Activated CD4-positive, CD25-positive, alpha-beta regulatory T cell treated with anti-CD3 and anti-CD28 coated beads, Interleukin-2, amount 50 U/mL, for 24 hours (primary cell): ENCODE results near the gene ADAM17.
"Not testable (repeated sequence)": the region's sequence is repeated elsewhere in the genome, so short reads cannot be mapped to it uniquely, and the experiment has no call there.

Experiments used
- ATAC-seq, 2 donors: fragments of 150-1000 bp; cut with Tn5 transposase; one replicate each; pipeline ENCODE4 v1.10.0; 2021; ENCODE audit warnings: mild to moderate bottlenecking in 1 of 2, moderate library complexity in 1 of 2

The ADAM17 gene

DNA sequence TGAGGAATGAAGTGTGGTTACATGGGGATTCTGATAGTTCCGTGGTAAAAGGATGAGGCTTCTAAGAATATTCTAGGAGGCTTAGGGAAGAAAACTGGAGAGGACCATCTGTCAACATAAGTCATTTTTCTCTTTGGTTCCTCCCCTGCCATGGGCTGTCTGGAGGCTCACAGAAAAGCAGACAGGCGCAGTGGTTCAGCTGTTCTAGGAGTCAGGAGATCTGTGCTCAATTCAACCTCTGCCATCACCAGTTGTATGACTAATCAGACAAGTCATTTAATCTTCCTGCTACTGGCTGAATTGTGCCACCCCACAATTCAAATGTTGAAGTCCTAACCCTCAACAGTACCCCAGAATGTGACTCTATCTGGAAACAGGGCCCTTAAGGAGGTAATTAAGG, 36.4 kb downstream of the ADAM17 start:
- ATAC-seq, result no peak

DNA sequence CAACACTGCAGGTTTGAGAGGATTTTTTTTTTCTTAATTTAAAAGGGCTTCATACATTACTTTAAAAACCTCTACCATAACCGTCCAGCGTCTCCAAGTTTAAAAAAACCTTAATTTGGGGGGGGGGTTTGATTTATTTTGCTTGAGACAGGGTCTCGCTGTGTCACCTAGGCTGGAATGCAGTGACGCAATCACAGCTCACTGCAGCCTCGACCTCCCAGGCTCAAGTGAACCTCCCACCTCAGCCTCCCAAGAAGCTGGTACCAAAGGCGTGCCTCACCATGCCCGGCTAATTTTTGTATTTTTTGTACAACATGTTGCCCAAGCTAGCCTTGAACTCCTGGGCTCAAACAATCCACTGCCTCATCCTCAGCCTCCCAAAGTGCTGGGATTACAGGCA, 36.9 kb downstream of the ADAM17 start:
- no peak for ATAC-seq

GRCh38 chr2:9518163-9518562, 37.5 kb downstream of the ADAM17 start:
- ATAC-seq, result no peak

DNA sequence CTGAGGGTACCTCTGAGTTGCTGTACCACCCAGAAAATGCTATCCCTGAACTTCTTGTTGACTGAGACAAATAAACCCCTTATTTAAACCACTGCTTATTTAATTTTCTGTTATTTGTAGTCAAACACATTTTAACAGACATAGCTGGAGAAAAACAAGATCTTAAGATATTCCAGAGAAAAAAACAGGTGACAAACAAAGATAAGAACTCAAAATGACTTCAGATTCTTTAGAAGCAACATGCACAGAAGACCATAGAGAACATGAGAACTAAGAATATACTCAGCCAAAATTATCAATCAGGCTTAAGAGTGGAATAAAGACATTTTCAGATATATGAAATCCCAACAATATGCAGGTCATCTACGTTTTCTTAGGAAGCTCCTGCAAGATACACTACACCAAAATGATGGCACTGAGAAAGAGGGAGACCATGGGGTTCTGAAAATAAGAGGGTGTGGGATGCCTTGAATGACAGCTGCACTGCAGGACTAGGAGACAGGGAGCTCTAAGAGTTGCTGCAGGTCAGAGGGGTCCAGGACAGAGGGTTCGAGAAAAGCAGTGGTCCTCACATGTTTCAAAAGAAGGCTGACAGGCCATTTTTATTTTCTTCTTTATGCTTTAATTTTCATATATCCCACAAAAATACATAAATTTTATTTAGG, 38.4 kb downstream of the ADAM17 start:
- no peak for ATAC-seq

GRCh38 chr2:9513946-9514345, 41.7 kb downstream of the ADAM17 start:
- ATAC-seq, result not testable (repeated sequence)

DNA sequence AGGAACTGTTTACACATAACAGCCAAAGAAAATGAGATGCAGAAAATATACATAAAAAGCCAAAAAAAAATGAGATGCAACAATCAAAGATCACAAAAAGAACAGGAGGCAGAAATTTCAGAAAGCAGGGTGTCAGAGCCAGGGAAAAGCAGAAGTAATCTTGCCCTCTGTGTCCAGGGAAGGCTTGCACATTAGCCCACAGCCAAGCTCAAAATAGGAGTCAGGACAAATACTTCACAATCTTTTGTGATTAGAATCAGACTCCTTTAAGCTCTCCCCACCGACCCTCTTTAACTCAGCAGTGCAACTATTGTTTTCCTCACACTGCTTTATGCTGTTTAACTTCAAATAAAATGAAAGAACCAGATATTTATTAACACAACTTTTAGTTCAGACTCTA, 46.7 kb downstream of the ADAM17 start:
- no peak for ATAC-seq

DNA sequence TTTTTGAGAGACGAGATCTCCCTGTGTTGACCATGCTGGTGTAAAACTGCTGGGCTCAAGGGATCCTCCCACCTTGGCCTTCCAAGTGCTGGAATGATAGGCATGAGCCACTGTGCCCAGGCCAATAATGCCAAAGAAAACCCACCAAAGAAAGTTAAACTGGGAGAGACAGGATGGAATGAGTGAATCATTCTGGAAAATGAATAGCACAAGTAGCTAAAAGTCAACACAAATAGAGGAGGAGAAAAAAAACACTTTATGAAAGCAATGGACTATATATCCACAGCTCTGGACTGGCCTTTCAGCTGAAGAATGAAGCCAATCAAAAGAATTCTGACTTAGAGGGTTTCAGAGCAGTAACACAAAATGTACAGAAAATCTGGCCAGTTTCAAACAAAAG, 57.4 kb downstream of the ADAM17 start:
- ATAC-seq, result no peak

GRCh38 chr2:9497017-9497416, 58.6 kb downstream of the ADAM17 start:
- ATAC-seq, result peak; percentile 51 to 59

- peak; percentile 19 to 25 for ATAC-seq
Measured at GRCh38 chr2:9494081-9494480, 61.5 kb downstream of the ADAM17 start.

DNA sequence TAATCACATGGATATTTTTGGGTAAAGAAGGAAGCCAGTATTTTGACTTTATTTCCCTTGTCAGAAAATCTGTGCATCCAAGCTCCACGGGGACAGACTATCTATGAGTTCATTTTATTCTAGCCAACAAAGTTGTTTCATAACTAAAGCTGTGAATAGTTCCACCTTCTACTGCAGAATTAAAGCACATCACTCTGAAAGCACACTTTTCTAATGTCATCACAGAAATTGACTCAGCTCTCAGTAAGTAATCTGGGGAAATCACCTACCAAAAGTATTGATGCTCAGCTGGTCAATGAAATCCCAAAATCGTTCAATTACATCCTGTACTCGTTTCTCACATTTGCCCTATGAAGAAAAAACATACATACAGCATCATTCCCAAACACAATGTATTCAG, 62.2 kb downstream of the ADAM17 start:
- peak; percentile 53 to 54 for ATAC-seq

DNA sequence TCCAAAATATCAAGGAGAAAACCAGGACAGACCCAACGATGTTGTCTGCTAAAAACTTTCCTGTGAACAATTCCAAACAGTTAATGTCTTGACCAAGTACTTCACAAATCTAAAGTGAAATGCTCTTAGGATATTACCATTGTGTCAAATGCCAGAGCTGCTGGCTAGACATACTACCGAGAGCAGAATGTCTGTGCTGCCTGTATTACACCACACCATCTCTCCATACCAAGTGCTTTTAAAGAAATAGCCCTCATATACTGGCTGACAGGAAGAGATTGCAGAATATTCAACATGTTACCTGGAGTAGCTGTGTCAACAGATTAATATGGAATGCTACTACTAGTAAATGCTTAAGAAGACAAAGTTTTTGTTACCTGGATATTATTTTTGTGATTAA, 62.7 kb downstream of the ADAM17 start:
- no peak for ATAC-seq

- ATAC-seq, result no peak
Measured at GRCh38 chr2:9490789-9491188, 64.8 kb downstream of the ADAM17 start.

DNA sequence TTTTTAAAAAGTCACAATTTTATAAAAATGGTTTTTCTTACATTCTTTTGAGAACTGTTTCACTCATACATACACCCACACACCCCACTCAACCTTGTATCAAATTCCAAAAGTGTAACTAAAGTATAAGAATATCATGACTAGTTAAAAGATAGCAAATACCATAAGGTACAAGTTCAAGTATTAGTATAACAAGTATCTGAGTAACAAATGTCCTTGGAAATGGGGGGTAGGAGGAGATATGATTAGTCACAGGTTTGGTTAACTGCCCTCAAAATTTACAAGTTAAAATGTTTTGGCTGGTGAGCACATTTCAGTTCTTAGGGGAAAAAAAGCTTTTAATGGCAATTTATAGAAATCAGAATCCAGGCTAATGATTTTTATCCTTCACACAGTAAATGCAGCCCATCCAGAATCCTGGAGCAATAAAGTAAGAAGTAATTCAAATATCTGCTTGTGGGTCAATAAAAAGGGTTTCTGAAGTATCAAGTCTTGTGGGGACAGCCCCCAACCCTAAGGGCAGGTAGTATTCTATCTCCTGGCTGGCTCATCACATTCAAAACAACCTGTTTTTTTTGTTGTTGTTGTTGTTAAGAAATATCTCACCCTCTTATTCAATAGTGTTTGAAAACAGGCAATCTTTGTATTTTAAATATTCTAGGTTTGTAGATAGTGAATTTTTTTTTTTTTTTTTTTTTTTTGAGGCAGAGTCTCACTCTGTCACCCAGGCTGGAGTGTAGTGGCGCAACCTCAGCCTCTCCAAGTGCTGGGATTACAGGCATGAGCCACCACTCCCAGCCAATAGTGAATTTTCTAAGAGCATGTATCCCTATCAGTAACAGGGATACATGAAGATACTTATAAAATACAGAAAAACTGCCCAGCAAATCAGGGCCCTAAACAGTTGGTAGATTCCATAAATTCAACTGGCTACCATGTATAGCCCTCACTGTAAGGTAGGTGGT, 66.8 kb downstream of the ADAM17 start:
- peak; percentile 76 to 82 for ATAC-seq

GRCh38 chr2:9484533-9484932, 71.1 kb downstream of the ADAM17 start:
- no peak for ATAC-seq

GRCh38 chr2:9483107-9483506, 72.5 kb downstream of the ADAM17 start:
- no peak for ATAC-seq

- ATAC-seq, result no peak
Measured at GRCh38 chr2:9480157-9480556, 75.5 kb downstream of the ADAM17 start.

- no peak for ATAC-seq
Measured at GRCh38 chr2:9478526-9478925, 77.1 kb downstream of the ADAM17 start.

- ATAC-seq, result no peak
Measured at GRCh38 chr2:9477914-9478313, 77.7 kb downstream of the ADAM17 start.

GRCh38 chr2:9474361-9475057, 81.1 kb downstream of the ADAM17 start, which contains the start of gene IAH1:
IAH1 (plus strand) TSS chr2:9474551; CDS start chr2:9474567, 16 bp downstream.
- peak; percentile 80 for ATAC-seq

DNA sequence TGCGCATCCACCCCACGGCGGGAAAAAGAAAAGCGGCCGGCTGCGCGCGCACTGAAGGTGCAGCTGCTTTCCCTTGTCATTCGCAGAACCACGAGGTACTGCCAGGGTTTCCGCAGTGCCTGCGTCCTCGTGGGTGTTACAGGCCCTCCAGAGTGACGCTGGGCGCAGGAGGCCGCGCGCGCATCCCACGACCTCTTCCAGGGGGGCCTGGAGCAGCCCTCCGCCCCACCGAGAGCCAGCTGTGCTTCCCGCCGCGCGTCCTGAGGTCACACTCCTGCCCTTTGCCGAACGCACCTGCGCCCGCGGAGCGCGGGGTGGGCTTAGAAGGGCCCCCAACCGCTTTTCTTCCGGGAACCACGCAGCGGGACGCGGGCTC, 81.7 kb downstream of the ADAM17 start:
- ATAC-seq, result peak; percentile 57 to 60

- peak; percentile 12 to 24 for ATAC-seq
Measured at GRCh38 chr2:9473308-9473984, 82.2 kb downstream of the ADAM17 start.

DNA sequence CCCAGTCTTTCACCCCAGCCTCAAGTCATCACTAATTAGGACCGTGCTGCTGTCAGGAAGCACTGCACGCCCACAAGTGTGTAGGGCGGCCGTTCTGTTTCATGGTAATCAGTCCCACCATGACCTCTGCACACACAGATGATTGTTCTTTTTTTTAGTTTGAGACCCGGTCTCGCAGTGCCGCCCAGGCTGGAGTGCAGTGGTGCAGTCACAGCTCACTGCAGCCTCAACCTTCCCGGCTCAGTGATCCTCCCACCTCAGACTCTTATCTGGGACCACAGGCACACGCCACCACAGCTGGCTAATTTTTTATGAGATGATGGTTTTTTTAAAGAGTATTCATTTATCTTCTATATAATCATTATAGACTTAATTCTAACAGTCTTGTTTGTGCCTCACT, 83.1 kb downstream of the ADAM17 start:
- no peak for ATAC-seq

GRCh38 chr2:9471206-9471605, 84.4 kb downstream of the ADAM17 start:
- ATAC-seq, result no peak
